ENCODE data around the gene CDKN3.

CDKN3 gene, protein sequence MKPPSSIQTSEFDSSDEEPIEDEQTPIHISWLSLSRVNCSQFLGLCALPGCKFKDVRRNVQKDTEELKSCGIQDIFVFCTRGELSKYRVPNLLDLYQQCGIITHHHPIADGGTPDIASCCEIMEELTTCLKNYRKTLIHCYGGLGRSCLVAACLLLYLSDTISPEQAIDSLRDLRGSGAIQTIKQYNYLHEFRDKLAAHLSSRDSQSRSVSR

DNA sequence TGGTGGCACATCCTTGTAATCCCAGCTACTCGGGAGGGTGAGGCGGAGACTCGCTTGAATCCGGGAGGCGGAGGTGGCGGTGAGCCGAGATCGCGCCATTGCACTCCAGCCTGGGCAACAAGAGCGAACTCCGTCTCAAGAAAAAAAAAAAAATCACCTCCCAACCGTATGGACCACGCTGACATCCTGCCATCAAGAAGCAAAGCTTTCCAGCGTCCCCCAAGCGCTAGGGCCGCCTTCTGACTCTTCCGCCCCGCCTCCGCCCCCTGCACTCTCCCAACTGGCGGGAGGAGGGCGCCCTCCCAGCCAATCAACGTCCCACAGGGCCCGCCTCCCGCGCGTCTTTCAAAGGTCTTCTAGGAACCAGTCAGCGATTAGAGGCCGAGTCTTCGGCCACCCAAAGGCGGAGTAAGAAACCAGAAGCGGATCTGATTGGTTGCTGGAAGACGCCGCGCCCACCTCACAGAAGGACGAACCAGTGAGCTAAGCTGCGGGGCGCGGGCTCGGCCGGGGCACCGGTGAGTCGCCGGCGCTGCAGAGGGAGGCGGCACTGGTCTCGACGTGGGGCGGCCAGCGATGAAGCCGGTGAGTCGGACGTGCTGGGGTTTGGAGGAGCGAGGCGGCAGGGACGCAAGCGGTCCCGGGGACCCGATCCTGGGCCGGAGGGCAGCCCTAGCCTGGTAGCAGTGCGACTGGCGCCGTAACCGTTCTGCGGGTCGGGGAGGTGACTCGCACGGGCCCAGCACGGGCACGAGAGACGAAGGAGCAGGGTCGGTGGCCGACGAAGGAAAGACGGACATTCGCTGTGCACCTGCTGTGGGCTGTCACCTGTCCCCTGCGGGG lies at the start of gene CDKN3:
CDKN3 (plus strand) TSS at position 515 of the 843 bp plus-strand sequence; CDS start at position 577, 62 bp downstream.
- no peaks in the 10 kb centered on the region for H3K27me3 ChIP-seq (ENCODE audit: control insufficient read depth in 1 of 2, insufficient read depth in 2 of 2, low read length in 2 of 2)
- H3K4me3 ChIP-seq (ENCODE audit: low read depth in 1 of 2, low read length in 2 of 2): peak within 1 kb of the TSS; percentile 96 to 97
- H3K27ac ChIP-seq (ENCODE audit: low read depth, low read length): peak within 1 kb of the TSS; percentile 62
- H3K36me3 ChIP-seq (ENCODE audit: control insufficient read depth in 1 of 2, insufficient read depth in 2 of 2, low read length in 2 of 2): no peaks in the 10 kb centered on the region
- no peaks in the 10 kb centered on the region for H3K9me3 ChIP-seq (ENCODE audit: control insufficient read depth in 1 of 2, low read length in 2 of 2)
- peaks cover 9 to 12% of the 10 kb centered on the region in 2 donors for H3K4me1 ChIP-seq (ENCODE audit: control insufficient read depth in 1 of 2, insufficient read depth in 2 of 2, low read length in 2 of 2)
- H3K9ac ChIP-seq (ENCODE audit: low read depth in 1 of 2, low read length in 2 of 2): peak within 1 kb of the TSS; percentile 89 to 98

DNA sequence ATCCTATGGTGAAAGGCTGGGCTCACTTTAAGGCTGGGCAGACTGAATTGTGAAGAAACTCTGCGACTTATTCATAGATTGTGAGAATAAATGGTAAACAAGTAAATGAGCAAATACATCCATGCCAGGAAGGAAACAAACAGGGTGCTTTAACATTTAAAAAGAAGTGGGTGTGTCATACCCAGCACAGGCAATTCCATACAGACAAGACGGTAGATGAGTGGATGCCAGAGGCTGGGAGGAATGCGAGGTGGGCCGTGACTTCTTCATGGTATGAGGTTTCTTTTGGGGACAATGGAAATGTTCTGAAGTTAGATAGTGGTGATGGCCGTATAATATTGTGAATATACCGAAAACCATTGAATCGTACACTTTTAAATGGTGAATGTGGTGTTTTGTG lies 49.8 kb upstream of the CDKN3 start:
- H3K4me1 ChIP-seq (ENCODE audit: control insufficient read depth in 1 of 2, insufficient read depth in 2 of 2, low read length in 2 of 2): peaks cover 0 to 7% of the 10 kb centered on the region in 2 donors
- H3K4me3 ChIP-seq (ENCODE audit: low read depth in 1 of 2, low read length in 2 of 2): no peak overlapping the region
- H3K9ac ChIP-seq (ENCODE audit: low read depth in 1 of 2, low read length in 2 of 2): no peak overlapping the region
- H3K9me3 ChIP-seq (ENCODE audit: control insufficient read depth in 1 of 2, low read length in 2 of 2): no peaks in the 10 kb centered on the region
- no peak overlapping the region for H3K27ac ChIP-seq (ENCODE audit: low read depth, low read length)
- no peaks in the 10 kb centered on the region for H3K36me3 ChIP-seq (ENCODE audit: control insufficient read depth in 1 of 2, insufficient read depth in 2 of 2, low read length in 2 of 2)
- H3K27me3 ChIP-seq (ENCODE audit: control insufficient read depth in 1 of 2, insufficient read depth in 2 of 2, low read length in 2 of 2): no peaks in the 10 kb centered on the region

DNA sequence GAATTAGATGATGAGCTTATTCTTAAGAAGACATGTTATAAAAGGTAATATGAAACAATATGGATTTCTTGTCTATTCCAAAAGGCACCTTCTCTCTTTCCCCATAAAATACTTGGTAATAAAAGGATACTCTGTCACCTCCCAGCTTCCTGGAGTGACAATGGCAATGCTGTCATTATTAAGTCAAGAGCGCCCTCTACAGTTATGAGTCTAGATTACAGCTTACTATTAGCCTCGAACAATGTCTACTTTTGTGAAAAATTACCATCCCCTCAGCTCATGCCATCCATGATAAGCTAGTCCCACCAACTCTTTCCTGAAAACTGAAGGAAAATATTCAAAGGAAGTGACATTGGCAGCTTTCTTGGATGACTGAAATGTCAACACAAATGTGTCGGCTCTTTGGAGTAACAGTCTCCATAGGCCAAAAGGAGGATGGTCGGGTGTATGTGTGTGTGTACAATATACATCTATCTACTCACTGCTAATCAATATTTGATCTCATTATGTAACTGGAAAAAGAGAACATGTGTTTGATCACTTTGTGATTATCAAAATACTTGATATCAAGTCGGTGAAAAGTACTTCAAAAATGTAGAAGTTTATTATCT lies 48.7 kb upstream of the CDKN3 start:
- Histone ChIP-seq H3K9ac (ENCODE audit: low read depth in 1 of 2, low read length in 2 of 2) (no peak overlapping the region), H3K27ac (ENCODE audit: low read depth, low read length) (no peak overlapping the region), H3K27me3 (ENCODE audit: control insufficient read depth in 1 of 2, insufficient read depth in 2 of 2, low read length in 2 of 2) (no peaks in the 10 kb centered on the region)

DNA sequence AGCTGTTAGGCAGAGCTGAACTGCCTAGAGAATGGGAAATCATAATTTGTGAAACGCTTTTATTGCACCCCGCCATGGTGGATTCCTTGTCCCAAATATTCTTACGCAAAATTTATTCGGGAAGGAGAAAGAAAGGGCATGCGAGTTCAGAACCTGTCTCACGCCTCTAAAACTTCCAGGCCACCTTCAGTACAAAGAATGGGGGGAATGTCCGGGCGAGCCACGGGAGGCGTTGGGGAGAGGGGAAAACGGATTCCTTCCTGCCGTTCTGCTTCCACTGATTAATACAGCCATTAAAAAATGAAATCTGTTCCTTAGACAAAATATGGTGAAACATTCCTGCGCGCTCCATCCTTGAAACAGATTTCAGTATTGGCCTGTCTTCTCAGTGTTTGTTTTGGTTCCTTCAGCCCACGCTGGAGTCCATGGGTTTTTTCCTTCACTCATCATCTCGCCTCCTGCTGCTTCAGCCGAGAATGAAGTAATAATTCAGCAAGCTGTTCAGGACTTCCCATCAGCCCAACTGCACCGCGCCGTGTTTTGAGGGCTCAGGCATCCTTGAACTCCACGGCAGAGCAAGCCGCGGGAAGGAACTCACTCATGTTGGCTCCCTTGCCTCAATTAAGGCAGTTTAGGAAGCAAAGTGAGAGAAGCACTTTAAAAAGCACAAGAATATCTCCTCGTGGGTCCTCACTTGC lies 47.7 kb upstream of the CDKN3 start:
- no peak overlapping the region for H3K9ac ChIP-seq (ENCODE audit: low read depth in 1 of 2, low read length in 2 of 2)
- peak overlapping the region in 1 of 2 donors; percentile 30 for H3K4me3 ChIP-seq (ENCODE audit: low read depth in 1 of 2, low read length in 2 of 2)
- H3K9me3 ChIP-seq (ENCODE audit: control insufficient read depth in 1 of 2, low read length in 2 of 2): no peaks in the 10 kb centered on the region
- no peaks in the 10 kb centered on the region for H3K27me3 ChIP-seq (ENCODE audit: control insufficient read depth in 1 of 2, insufficient read depth in 2 of 2, low read length in 2 of 2)
- H3K36me3 ChIP-seq (ENCODE audit: control insufficient read depth in 1 of 2, insufficient read depth in 2 of 2, low read length in 2 of 2): no peaks in the 10 kb centered on the region
- peaks cover under 1 to 7% of the 10 kb centered on the region in 2 donors for H3K4me1 ChIP-seq (ENCODE audit: control insufficient read depth in 1 of 2, insufficient read depth in 2 of 2, low read length in 2 of 2)
- H3K27ac ChIP-seq (ENCODE audit: low read depth, low read length): no peak overlapping the region

More for the DNA sequence above, 48.7 kb upstream of the CDKN3 start:
- Histone ChIP-seq H3K9me3 (ENCODE audit: control insufficient read depth in 1 of 2, low read length in 2 of 2) (no peaks in the 10 kb centered on the region), H3K36me3 (ENCODE audit: control insufficient read depth in 1 of 2, insufficient read depth in 2 of 2, low read length in 2 of 2) (no peaks in the 10 kb centered on the region), H3K4me1 (ENCODE audit: control insufficient read depth in 1 of 2, insufficient read depth in 2 of 2, low read length in 2 of 2) (peaks cover 0 to 7% of the 10 kb centered on the region in 2 donors), H3K4me3 (ENCODE audit: low read depth in 1 of 2, low read length in 2 of 2) (no peak overlapping the region)

DNA sequence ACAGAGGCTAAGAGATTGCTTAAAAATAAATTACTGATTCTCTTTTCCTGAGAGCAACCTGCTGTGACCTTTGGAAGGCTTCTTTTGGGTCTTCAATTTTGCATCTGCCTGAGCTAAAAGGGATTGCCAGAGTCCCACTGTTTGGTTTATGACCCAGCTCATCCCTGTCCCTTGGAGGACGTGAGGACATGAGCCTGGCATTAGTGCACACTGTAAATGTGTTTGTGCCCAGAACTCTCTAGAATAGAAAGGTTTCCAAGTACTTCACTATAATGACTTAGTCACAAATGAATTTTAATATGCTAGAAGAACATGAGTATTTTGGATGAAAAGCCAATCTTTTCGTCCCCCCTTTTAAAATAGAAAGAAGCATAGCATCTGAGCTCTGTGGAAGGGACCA lies 47.1 kb upstream of the CDKN3 start:
- Histone ChIP-seq H3K4me1 (ENCODE audit: control insufficient read depth in 1 of 2, insufficient read depth in 2 of 2, low read length in 2 of 2) (peaks cover 4 to 7% of the 10 kb centered on the region in 2 donors), H3K36me3 (ENCODE audit: control insufficient read depth in 1 of 2, insufficient read depth in 2 of 2, low read length in 2 of 2) (no peaks in the 10 kb centered on the region), H3K9ac (ENCODE audit: low read depth in 1 of 2, low read length in 2 of 2) (no peak overlapping the region), H3K9me3 (ENCODE audit: control insufficient read depth in 1 of 2, low read length in 2 of 2) (no peaks in the 10 kb centered on the region), H3K27me3 (ENCODE audit: control insufficient read depth in 1 of 2, insufficient read depth in 2 of 2, low read length in 2 of 2) (no peaks in the 10 kb centered on the region), H3K27ac (ENCODE audit: low read depth, low read length) (peak overlapping the region; percentile 24), H3K4me3 (ENCODE audit: low read depth in 1 of 2, low read length in 2 of 2) (no peak overlapping the region)

DNA sequence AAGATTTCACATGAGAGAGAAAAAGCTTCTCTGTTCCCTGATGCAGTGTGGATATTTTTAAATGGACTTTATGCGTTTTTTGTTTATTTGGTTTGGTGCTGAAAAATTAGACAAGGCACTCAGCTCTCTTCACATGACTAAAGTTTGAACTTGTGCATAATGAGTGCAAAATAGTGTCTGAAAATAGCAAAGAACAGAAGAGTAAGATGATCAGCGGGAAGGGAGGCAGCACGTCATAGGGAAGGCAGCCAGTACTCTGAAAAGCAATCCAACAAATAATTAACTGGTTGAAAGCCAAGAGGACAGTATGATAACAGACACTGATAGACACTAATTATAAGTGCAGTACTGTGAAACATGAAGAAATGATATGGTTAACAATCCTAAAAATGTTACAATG lies 46.6 kb upstream of the CDKN3 start:
- Histone ChIP-seq H3K27ac (ENCODE audit: low read depth, low read length) (no peak overlapping the region), H3K36me3 (ENCODE audit: control insufficient read depth in 1 of 2, insufficient read depth in 2 of 2, low read length in 2 of 2) (no peaks in the 10 kb centered on the region), H3K4me1 (ENCODE audit: control insufficient read depth in 1 of 2, insufficient read depth in 2 of 2, low read length in 2 of 2) (peaks cover 4 to 7% of the 10 kb centered on the region in 2 donors), H3K9me3 (ENCODE audit: control insufficient read depth in 1 of 2, low read length in 2 of 2) (no peaks in the 10 kb centered on the region), H3K9ac (ENCODE audit: low read depth in 1 of 2, low read length in 2 of 2) (no peak overlapping the region), H3K4me3 (ENCODE audit: low read depth in 1 of 2, low read length in 2 of 2) (no peak overlapping the region), H3K27me3 (ENCODE audit: control insufficient read depth in 1 of 2, insufficient read depth in 2 of 2, low read length in 2 of 2) (no peaks in the 10 kb centered on the region)

DNA sequence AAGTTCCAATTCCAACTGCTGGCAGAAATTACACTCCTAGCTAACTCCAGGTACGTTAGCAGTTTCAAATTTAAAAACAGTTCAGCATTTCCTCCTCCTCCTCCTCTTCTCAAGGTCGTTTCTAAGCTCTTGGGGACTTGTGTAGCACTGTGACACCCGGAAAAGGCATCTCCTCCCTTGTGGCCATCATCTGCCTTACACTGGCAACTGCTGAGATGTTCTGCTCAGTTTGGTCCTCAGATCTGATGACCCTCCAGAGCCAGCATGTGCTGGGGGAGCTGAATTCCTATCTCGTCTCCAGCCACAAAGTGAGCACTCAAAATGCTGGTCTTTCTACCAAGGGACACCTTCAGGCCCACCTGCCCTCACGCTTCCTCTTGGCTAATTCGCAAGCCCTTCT lies 43.5 kb upstream of the CDKN3 start:
- no peaks in the 10 kb centered on the region for H3K9me3 ChIP-seq (ENCODE audit: control insufficient read depth in 1 of 2, low read length in 2 of 2)
- no peak overlapping the region for H3K9ac ChIP-seq (ENCODE audit: low read depth in 1 of 2, low read length in 2 of 2)
- H3K27me3 ChIP-seq (ENCODE audit: control insufficient read depth in 1 of 2, insufficient read depth in 2 of 2, low read length in 2 of 2): no peaks in the 10 kb centered on the region
- no peak overlapping the region for H3K4me3 ChIP-seq (ENCODE audit: low read depth in 1 of 2, low read length in 2 of 2)
- no peaks in the 10 kb centered on the region for H3K36me3 ChIP-seq (ENCODE audit: control insufficient read depth in 1 of 2, insufficient read depth in 2 of 2, low read length in 2 of 2)
- peaks cover 4 to 6% of the 10 kb centered on the region in 2 donors for H3K4me1 ChIP-seq (ENCODE audit: control insufficient read depth in 1 of 2, insufficient read depth in 2 of 2, low read length in 2 of 2)
- no peak overlapping the region for H3K27ac ChIP-seq (ENCODE audit: low read depth, low read length)

DNA sequence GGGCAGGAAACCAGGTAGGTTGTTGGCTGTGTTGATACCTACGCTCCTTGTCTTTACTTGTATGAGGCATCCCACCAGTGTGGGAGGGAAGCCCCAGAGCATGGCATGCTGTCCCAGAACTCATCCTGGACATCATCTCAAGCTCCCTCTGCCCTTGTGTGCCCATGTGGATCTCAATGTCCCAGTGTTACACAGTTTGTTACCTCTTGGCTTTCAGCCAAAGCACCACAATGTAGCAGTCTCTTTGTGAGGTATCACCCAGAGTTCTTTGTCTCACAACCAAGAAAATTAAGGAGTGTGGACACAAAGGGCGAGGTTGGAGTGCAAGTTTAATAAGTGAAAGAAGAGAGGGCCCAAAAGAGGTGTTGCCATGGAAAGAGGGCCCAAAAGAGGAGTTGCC lies 43.1 kb upstream of the CDKN3 start:
- H3K27me3 ChIP-seq (ENCODE audit: control insufficient read depth in 1 of 2, insufficient read depth in 2 of 2, low read length in 2 of 2): no peaks in the 10 kb centered on the region
- H3K36me3 ChIP-seq (ENCODE audit: control insufficient read depth in 1 of 2, insufficient read depth in 2 of 2, low read length in 2 of 2): no peaks in the 10 kb centered on the region
- H3K4me3 ChIP-seq (ENCODE audit: low read depth in 1 of 2, low read length in 2 of 2): no peak overlapping the region
- no peak overlapping the region for H3K27ac ChIP-seq (ENCODE audit: low read depth, low read length)
- H3K9me3 ChIP-seq (ENCODE audit: control insufficient read depth in 1 of 2, low read length in 2 of 2): no peaks in the 10 kb centered on the region
- H3K9ac ChIP-seq (ENCODE audit: low read depth in 1 of 2, low read length in 2 of 2): no peak overlapping the region
- H3K4me1 ChIP-seq (ENCODE audit: control insufficient read depth in 1 of 2, insufficient read depth in 2 of 2, low read length in 2 of 2): peaks cover 2 to 4% of the 10 kb centered on the region in 2 donors

DNA sequence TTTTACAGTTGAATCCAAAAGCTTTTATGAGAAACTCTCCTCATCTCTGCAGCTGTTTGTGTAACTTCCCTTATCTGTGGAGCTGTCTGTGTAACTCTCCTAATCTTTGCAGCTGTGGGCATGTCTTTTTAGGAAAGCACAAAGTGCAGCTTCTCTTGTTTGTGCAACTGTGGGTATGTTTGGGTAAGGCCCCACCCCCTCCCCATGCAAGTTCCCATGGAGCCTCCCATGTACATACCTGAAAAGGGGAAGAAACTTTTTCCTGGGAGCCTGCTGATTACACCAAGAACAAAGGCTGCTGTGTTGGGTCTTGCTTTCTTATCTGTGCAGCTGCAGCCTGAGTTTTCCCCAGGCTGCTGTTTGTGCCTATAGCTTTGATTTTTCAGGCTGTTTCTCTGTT lies 42.7 kb upstream of the CDKN3 start:
- no peak overlapping the region for H3K27ac ChIP-seq (ENCODE audit: low read depth, low read length)

More for the DNA sequence above, 42.7 kb upstream of the CDKN3 start:
- Histone ChIP-seq H3K4me1 (ENCODE audit: control insufficient read depth in 1 of 2, insufficient read depth in 2 of 2, low read length in 2 of 2) (peaks cover 2 to 4% of the 10 kb centered on the region in 2 donors), H3K4me3 (ENCODE audit: low read depth in 1 of 2, low read length in 2 of 2) (no peak overlapping the region), H3K9ac (ENCODE audit: low read depth in 1 of 2, low read length in 2 of 2) (no peak overlapping the region), H3K27me3 (ENCODE audit: control insufficient read depth in 1 of 2, insufficient read depth in 2 of 2, low read length in 2 of 2) (no peaks in the 10 kb centered on the region), H3K9me3 (ENCODE audit: control insufficient read depth in 1 of 2, low read length in 2 of 2) (no peaks in the 10 kb centered on the region), H3K36me3 (ENCODE audit: control insufficient read depth in 1 of 2, insufficient read depth in 2 of 2, low read length in 2 of 2) (no peaks in the 10 kb centered on the region)
